ENCODE results near the gene KIAA1958. TPM values are rescaled to one million over a fixed set of nuclear protein-coding genes. Genes with fewer than 3 reads are reported as not detected.
"Not testable (repeated sequence)": the region's sequence is repeated elsewhere in the genome, so short reads cannot be mapped to it uniquely, and the experiment has no call there.

KIAA1958 gene
- total RNA-seq, 4 donors from 2014 or later: 8.3 to 11.2 (median 9.6) TPM

- H3K4me1 ChIP-seq: no peaks in the 10 kb centered on the region
- no peak overlapping the region for H3K27ac ChIP-seq
- H3K4me3 ChIP-seq (replicated peaks in 1 of 3): no peak overlapping the region
- no peaks in the 10 kb centered on the region for H3K36me3 ChIP-seq
- TF ChIP-seq POLR2A (IDR thresholded peaks at IDR 0.05) (no peak), CTCF (IDR thresholded peaks at IDR 0.05) (no peak)
- intact Hi-C loops (cut with DNase I): no loop called here
- H3K9me3 ChIP-seq: no peaks in the 10 kb centered on the region
- 94 to 95% methylated on average over 2 of the region's 2 CpGs for WGBS, 2 donors
- no peaks in the 10 kb centered on the region for H3K27me3 ChIP-seq
- DNase-seq: no peak
These were observed 19.9 kb downstream of the KIAA1958 start for GRCh38 chr9:112506571-112506970.

DNA sequence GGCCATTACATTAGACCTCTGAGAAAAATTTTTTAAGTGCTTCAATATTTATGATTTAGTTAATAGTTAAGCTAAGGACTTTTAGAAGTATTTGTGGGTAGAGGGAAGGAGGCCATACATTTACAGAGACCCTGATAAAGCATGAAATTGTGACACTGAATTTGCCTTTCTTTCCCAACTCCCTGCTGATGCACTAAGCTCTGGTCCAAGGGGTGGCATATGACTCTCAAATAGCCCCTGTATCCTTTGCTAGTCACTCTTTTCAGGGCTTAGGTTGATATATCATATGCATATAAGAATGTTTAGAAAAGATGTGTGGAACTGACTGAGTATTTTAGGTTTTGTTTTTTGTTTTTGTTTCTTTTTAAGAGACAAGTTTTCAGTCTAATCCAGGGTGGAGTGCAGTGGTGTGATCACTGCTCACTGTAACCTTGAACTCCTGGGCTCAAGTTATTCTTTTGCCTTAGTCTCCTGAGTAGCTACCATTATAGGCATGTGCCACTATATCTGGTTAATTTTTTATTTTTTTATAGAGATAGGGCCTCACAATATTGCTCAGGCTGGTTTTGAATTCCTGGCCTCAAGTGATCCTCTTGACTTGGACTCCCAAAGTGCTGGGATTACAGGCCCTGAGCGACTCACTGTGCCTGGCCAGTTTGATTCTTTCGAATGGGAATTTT, 20.5 kb downstream of the KIAA1958 start:
- no peak overlapping the region for H3K27ac ChIP-seq
- no peak for TF ChIP-seq CTCF (IDR thresholded peaks at IDR 0.05)
- no peak for TF ChIP-seq POLR2A (IDR thresholded peaks at IDR 0.05)
- intact Hi-C loops (cut with DNase I): no loop called here
- H3K4me1 ChIP-seq: no peaks in the 10 kb centered on the region
- no peaks in the 10 kb centered on the region for H3K36me3 ChIP-seq
- DNase-seq: no peak
- H3K4me3 ChIP-seq (replicated peaks in 1 of 3): no peak overlapping the region
- no peaks in the 10 kb centered on the region for H3K27me3 ChIP-seq
- 96 to 99% methylated on average over 2 of the region's 2 CpGs for WGBS, 2 donors
- H3K9me3 ChIP-seq: no peaks in the 10 kb centered on the region

- Histone ChIP-seq H3K36me3 (no peaks in the 10 kb centered on the region), H3K4me1 (no peaks in the 10 kb centered on the region), H3K27me3 (no peaks in the 10 kb centered on the region), H3K4me3 (replicated peaks in 1 of 3) (no peak overlapping the region), H3K9me3 (no peaks in the 10 kb centered on the region), H3K27ac (no peak overlapping the region)
- 91 to 92% methylated on average over 2 of the region's 2 CpGs for WGBS, 2 donors
- DNase-seq: no peak
- TF ChIP-seq POLR2A (IDR thresholded peaks at IDR 0.05) (no peak), CTCF (IDR thresholded peaks at IDR 0.05) (no peak)
- intact Hi-C loops (cut with DNase I): no loop called here
These were observed 21.8 kb downstream of the KIAA1958 start for GRCh38 chr9:112508377-112508776.

- H3K27ac ChIP-seq; DNase-seq; intact Hi-C loops (cut with DNase I); H3K9me3 ChIP-seq; H3K36me3 ChIP-seq; H3K4me3 ChIP-seq (replicated peaks in 1 of 3); H3K27me3 ChIP-seq; H3K4me1 ChIP-seq: not testable (repeated sequence)
- 91% methylated on average over 4 of the region's 4 CpGs for WGBS, 2 donors
These were observed 25.8 kb downstream of the KIAA1958 start for GRCh38 chr9:112512377-112512776.

DNA sequence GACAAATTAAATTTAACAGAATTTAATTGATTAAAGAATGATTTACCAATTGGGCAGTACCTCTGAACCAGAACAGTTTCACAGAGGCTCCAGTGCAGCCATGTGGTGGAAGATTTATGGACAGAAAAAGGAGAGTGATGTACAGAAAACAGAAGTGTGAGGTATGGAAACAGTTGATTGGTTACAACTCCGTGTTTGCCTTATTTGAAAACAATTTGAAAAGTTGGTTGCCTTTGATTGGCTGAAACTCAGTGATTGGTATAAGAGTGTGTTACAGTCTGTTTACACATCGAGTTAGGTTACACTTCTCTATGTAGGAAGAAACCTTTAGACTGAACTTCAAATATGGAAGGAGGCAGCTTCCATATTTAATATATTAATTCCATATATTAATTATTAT, 30.1 kb downstream of the KIAA1958 start:
- H3K27ac ChIP-seq: no peak overlapping the region
- TF ChIP-seq POLR2A (IDR thresholded peaks at IDR 0.05): no peak
- TF ChIP-seq CTCF (IDR thresholded peaks at IDR 0.05): no peak
- no peak overlapping the region for H3K4me3 ChIP-seq (replicated peaks in 1 of 3)
- H3K27me3 ChIP-seq: no peaks in the 10 kb centered on the region
- 93 to 96% methylated on average over 2 of the region's 2 CpGs for WGBS, 2 donors
- no peaks in the 10 kb centered on the region for H3K36me3 ChIP-seq
- H3K9me3 ChIP-seq: no peaks in the 10 kb centered on the region
- intact Hi-C loops (cut with DNase I): no loop called here
- H3K4me1 ChIP-seq: no peaks in the 10 kb centered on the region
- no peak for DNase-seq
